Natural killer cell (primary cell): ENCODE measurements around the gene SNX13. TPM values are rescaled to one million over a fixed set of nuclear protein-coding genes. Genes with fewer than 3 reads are reported as not detected.

Experiments
- ATAC-seq, 3 donors: fragments of 150-1000 bp in 2 of 3; fragments of 200-7000 bp in 1 of 3; cut with Tn5 transposase; 1 replicate in 1 of 3; 2 replicates in 2 of 3; pipeline ENCODE4 v1.10.0; 2021; ENCODE audit warnings: mild to moderate bottlenecking in 2 of 3, moderate library complexity in 2 of 3
- DNase-seq, 2 donors: peaks; one replicate each; pipeline versions ENCODE4 v3.0.0 to v3.0.0-alpha.2; 2013 to 2021; ENCODE audit warnings: mixed read lengths in 1 of 2
- H3K27ac ChIP-seq: one replicate; pipeline ENCODE4 v1.5.1; 2013; ENCODE audit warnings: mild to moderate bottlenecking, low read length
- H3K27me3 ChIP-seq: one replicate; pipeline ENCODE4 v1.6.1; 2013; ENCODE audit warnings: low read length; ENCODE audit not compliant: control insufficient read depth, insufficient read depth
- H3K36me3 ChIP-seq: one replicate; pipeline ENCODE4 v1.6.1; 2013; ENCODE audit warnings: low read length; ENCODE audit not compliant: control insufficient read depth, insufficient read depth
- H3K4me1 ChIP-seq: one replicate; pipeline ENCODE4 v1.6.1; 2013; ENCODE audit warnings: low read length; ENCODE audit not compliant: control insufficient read depth, insufficient read depth
- H3K4me3 ChIP-seq: one replicate; pipeline ENCODE4 v1.5.1; 2013; ENCODE audit warnings: low read length
- H3K9me3 ChIP-seq: one replicate; pipeline ENCODE4 v1.6.1; 2013; ENCODE audit warnings: low read length; ENCODE audit not compliant: control insufficient read depth, insufficient read depth
- H3K27ac Mint-ChIP-seq, 2 donors: one replicate each; pipeline ENCODE4 v1.8.0; 2022; ENCODE audit warnings: mild to moderate bottlenecking in 2 of 2, mixed read lengths in 2 of 2, moderate library complexity in 1 of 2
- H3K27me3 Mint-ChIP-seq, 2 donors: one replicate each; pipeline ENCODE4 v1.8.0; 2022; ENCODE audit warnings: low read depth in 2 of 2, mixed read lengths in 2 of 2
- H3K36me3 Mint-ChIP-seq: one replicate; pipeline ENCODE4 v1.8.0; 2022; ENCODE audit warnings: mixed read lengths
- H3K4me1 Mint-ChIP-seq, 2 donors: one replicate each; pipeline ENCODE4 v1.8.0; 2022; ENCODE audit warnings: mixed read lengths in 2 of 2
- H3K4me3 Mint-ChIP-seq: one replicate; pipeline ENCODE4 v1.8.0; 2022; ENCODE audit warnings: mild to moderate bottlenecking, moderate library complexity, mixed read lengths
- H3K9me3 Mint-ChIP-seq, 2 donors: one replicate each; pipeline ENCODE4 v1.8.0; 2022; ENCODE audit warnings: mixed read lengths in 2 of 2
- CTCF ChIP-seq: fragments of 200-600 bp; IDR thresholded peaks from one replicate; pipeline ENCODE4 v1.8.0; 2022; ENCODE audit warnings: antibody characterized with exemption
- WGBS: methylation state at CpG from one replicate; pipeline ENCODE4 v1.1.7; 2013; ENCODE audit warnings: missing lambda C conversion rate; ENCODE audit not compliant: insufficient coverage; 5-methylcytosine and 5-hydroxymethylcytosine counted together
- intact Hi-C: fragments of 100-400 bp; cut with micrococcal nuclease; formaldehyde crosslinking; loops from one replicate; pipeline ENCODE4 v1.14.2; 2022
- total RNA-seq, 4 donors: library from RNA; stranded (reverse); fragments of 120-200 nt in 1 of 4; gene quantifications; one replicate each; pipeline versions ENCODE4 v1.2.3 to v1.2.4, GENCODE V29; 2013 to 2022

The SNX13 gene
- total RNA-seq, 3 donors from 2014 or later (not counting 1 experiment from before 2014, with no cell fraction given) = 34.8 to 38.5 (median 37.4) TPM

DNA sequence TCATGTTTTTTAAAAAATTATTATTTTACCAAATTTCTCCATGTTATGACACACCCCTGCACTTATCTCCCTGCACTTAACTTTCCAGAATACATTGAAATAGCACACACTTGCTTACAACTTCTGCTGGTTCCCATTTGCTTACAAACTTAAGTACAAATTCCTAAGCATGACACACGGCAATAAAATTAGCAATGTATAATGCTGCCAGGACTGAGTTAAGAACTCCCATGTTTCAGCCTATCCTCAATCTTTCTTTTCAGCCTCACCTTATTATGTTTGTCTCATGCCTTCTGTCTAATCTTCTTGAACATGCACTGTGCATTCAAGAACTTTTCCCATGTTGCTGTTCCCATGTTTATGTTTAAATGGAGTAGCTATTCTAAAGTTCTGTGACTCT, 46.6 kb upstream of the SNX13 start:
- Histone ChIP-seq H3K9me3 (no peaks in the 10 kb centered on the region), H3K4me3 (no peak overlapping the region), H3K36me3 (no peaks in the 10 kb centered on the region), H3K27ac (no peak overlapping the region), H3K27me3 (no peaks in the 10 kb centered on the region), H3K4me1 (no peaks in the 10 kb centered on the region)
- DNase-seq (no peak), ATAC-seq (no peak)
- TF ChIP-seq CTCF = no peak
- 76% methylated on average over 1 of the region's 1 CpG for WGBS
- intact Hi-C loops = no loop called here
- H3K36me3 Mint-ChIP-seq = no peaks in the 10 kb centered on the region
- no peak overlapping the region for H3K27ac Mint-ChIP-seq
- peaks cover 0 to 2% of the 10 kb centered on the region in 2 donors for H3K9me3 Mint-ChIP-seq
- H3K4me3 Mint-ChIP-seq = no peak overlapping the region
- peaks cover 0 to 9% of the 10 kb centered on the region in 2 donors for H3K27me3 Mint-ChIP-seq
- no peaks in the 10 kb centered on the region for H3K4me1 Mint-ChIP-seq

DNA sequence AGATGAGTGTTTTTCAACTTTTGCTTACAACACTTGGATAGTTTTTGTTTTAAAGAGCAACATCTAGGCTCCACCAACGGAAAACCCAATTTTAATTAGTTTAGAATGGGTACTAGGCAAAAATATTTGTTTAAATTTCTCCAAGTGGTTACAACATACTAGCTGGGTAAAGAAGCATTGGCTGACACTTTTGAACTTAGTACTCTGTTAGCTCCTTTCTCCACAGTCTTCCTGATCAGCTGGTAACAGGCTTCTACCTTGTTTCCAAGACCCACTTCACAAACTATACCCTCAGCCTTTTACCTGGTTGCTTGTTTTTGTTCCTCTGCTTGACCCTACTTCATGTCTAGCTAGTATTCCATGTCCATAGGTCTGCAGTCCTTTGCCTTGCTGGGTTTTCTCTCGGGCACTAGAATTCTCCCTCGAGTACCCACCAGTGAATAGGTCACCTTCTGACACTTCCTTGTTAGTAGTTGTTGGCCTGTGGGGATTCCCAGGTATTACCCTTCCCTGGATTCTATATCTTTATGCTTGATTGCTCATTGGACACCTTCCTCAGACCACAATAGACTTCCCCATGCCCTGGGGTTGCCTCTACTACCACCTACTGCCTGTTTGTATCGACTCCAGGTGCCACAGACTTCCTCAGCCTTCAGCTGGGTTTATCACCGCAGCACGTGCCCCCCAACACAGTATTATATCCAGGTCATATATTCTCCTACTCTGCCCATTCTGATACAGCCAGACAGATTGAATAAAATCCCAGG, 45.4 kb upstream of the SNX13 start:
- 86% methylated on average over 6 of the region's 6 CpGs for WGBS

DNA sequence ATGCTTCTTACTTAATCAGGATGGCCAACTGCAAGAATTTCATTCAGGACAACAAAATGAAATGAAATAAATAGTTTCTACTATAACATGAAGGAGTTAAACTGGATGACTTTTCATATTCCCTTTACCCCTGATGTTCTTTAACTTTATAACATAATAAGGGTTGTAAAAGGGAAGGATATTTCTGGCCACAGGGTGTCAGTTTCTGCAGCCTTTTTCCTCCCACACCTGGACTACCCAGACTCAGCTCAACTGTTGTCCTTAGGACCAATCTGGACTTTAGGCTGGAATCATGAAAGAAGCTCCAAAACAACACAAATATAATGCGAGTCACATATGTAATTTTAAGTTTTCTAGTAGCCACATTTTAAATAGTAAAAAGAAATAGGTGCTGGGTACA, 44.0 kb upstream of the SNX13 start:
- Mint-ChIP-seq H3K27ac (no peak overlapping the region), H3K4me3 (no peak overlapping the region), H3K27me3 (peaks cover 0 to 6% of the 10 kb centered on the region in 2 donors), H3K36me3 (no peaks in the 10 kb centered on the region), H3K9me3 (peaks cover 0 to 2% of the 10 kb centered on the region in 2 donors), H3K4me1 (no peaks in the 10 kb centered on the region)
- H3K27ac ChIP-seq = no peak overlapping the region
- DNase-seq (no peak), ATAC-seq (no peak)
- H3K4me1 ChIP-seq = no peaks in the 10 kb centered on the region
- no peak overlapping the region for H3K4me3 ChIP-seq
- H3K27me3 ChIP-seq = no peaks in the 10 kb centered on the region
- intact Hi-C loops = no loop called here
- WGBS = no CpG with 5 or more reads among the region's 1 CpG
- no peaks in the 10 kb centered on the region for H3K36me3 ChIP-seq
- H3K9me3 ChIP-seq = no peaks in the 10 kb centered on the region
- TF ChIP-seq CTCF = no peak

More for the DNA sequence above, 45.4 kb upstream of the SNX13 start:
- Histone ChIP-seq H3K36me3 (no peaks in the 10 kb centered on the region), H3K4me1 (no peaks in the 10 kb centered on the region), H3K27ac (no peak overlapping the region), H3K9me3 (no peaks in the 10 kb centered on the region), H3K27me3 (no peaks in the 10 kb centered on the region), H3K4me3 (no peak overlapping the region)
- DNase-seq (no peak), ATAC-seq (no peak)
- Mint-ChIP-seq H3K4me1 (no peaks in the 10 kb centered on the region), H3K36me3 (no peaks in the 10 kb centered on the region), H3K27me3 (peaks cover 0 to 9% of the 10 kb centered on the region in 2 donors), H3K4me3 (no peak overlapping the region), H3K27ac (no peak overlapping the region), H3K9me3 (peaks cover 0 to 2% of the 10 kb centered on the region in 2 donors)
- TF ChIP-seq CTCF = no peak
- intact Hi-C loops = no loop called here
